ENCODE results near the gene GBX2. TPM values are rescaled to one million over a fixed set of nuclear protein-coding genes. Genes with fewer than 3 reads are reported as not detected.

Gene GBX2
- total RNA-seq, 1 donor from 2014 or later = not detected

DNA sequence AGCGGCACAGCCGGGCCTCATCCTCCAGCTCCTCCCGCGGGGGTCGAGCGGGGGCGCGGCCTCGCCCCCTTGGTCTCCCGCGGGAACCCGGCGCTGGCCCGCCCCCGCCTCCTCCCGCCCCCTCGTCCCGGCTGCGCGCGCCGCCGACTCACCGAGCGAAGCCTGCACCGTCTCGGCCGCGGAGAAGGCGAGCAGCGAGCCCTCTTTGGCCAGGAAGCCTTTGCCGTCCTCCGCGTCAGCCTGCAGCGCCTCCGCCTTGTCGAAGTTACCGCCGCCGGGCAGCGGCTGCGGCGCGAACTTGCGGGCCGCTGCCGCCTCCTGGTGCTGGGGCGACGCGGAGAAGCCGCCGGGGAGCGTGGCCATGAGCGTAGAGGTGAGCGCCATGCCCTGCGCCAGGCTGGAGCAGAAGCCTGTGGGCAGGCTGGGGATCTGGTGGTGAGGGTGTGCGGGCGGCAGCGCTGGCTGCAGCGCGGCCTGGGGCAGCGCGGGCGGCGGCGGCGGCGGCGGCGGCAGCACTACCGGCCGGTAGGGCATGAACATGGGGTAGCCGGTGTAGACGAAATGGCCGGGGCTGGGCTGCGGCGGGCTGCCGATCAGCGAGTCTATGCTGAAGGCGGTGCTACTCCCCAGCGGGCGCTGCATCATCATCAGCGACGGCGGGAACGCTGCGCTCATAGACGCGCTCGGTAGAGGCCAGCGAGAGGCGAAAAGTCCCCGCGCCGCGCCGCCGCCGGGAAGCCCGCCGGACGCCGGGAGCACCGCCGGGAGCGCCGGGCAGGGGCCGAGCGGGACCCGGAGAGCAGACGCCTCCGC, 683 bp downstream of the GBX2 start:
- no peak for DNase-seq (ENCODE audit: low spot score)

DNA sequence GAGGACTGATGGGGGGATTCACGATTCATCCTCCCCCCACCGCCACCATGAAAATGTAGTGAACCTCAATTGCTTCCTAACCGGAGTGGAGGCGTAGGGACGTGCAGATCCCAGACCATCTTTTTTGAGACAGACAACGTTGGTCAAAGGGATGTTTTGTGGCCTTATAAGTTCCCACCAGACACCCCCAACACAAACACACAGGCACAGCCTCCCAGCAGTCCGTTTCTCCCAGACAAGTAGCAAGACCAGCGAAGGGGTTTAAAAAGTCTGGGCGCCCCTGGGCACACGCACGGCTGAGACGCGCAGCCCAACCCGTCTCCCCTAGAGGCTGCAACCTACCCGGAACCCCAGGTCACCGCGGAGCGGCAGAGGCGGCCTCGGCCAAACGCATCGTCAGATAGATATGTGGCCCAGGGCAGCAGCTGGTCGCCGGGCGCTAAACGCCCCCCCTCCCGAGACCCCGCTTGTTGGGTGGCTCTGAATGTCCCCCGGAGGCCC, 1.3 kb downstream of the GBX2 start:
- no peak for DNase-seq (ENCODE audit: low spot score)

DNA sequence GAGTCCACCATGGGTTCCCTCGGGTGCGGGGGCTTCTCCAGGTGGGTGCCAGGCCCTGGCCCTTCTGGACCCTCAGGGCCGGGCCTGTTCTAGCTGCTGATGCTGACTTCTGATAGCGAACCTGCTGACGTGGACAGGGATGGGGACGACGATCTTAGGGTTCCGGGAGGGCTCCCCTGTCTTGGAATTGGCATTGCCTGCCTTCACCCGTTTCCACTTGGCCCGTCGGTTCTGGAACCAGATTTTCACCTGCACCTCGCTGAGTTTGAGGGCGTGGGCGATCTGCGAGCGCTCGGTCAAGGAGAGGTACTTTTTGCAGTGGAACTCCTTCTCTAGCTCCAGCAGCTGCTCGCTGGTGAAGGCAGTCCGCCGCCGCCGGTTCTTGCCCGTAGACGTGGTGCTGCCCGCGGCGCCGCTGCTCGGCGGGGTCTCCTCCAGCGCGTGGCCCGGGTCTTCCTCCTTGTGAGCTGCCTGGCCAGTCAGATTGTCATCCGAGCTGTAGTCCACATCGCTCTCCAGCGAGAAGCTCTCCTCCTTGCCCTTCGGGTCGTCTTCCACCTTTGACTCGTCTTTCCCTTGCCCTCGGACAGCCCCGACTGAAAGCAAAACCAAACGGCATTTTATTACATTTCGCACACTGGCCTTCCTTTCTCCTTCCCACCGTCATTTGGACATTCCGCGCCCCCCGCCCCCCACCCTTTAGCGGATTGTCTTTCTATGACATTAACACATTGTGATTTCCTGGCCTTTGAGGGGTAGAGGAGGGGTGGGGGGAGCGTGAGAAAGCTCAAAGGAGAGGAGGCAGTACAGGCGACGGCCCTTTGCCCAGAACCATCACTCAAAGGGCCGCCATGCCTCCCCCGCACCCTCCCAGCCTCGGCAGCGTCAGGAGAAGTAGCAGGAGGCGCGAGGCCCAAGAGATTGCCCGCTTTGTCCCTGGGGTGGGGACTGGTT, 2.1 kb downstream of the GBX2 start:
- DNase-seq (ENCODE audit: low spot score) = no peak

DNA sequence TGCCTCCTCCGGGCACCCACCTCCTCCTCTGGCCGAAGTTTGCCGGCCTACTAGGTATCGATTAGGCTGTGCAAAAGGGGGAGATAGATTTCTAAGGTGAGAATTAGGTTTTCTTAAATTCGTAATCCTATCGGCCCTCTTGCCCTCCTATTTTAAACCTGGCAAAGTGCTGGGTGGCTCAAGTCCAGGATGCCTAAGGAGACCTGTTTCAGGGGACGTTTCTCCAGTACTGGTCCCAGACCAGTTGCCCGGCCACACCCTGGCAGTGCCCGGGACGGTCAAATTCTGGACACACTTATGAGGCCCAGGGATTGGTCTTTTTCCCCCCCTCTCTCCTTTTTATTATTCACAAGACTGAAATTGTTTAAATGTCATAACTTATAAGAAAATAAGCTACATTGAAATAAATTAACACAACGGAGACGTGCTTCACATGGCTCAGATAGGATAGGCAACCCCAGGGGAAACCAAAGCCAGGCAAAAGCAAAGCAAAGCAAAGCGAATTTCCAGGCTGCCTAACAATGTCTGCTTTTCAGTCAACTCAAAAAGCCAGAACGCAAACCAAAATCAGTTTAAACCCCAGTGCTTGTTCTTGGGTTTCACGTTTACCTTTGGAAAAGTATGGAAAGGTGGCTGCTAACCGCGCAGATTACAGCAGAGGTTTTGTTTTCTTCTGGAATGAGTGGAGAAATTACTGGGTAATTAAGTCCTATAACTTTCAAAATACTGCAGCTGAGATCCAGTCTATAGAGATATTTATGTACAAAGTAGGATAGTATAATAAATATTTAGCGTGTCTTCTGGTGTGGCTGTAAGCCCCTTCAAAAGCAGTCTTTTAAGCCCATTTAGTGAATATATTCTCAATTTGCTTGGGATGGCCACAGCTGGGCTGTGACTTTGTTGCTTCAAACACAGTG, 3.0 kb downstream of the GBX2 start:
- DNase-seq (ENCODE audit: low spot score) = no peak

DNA sequence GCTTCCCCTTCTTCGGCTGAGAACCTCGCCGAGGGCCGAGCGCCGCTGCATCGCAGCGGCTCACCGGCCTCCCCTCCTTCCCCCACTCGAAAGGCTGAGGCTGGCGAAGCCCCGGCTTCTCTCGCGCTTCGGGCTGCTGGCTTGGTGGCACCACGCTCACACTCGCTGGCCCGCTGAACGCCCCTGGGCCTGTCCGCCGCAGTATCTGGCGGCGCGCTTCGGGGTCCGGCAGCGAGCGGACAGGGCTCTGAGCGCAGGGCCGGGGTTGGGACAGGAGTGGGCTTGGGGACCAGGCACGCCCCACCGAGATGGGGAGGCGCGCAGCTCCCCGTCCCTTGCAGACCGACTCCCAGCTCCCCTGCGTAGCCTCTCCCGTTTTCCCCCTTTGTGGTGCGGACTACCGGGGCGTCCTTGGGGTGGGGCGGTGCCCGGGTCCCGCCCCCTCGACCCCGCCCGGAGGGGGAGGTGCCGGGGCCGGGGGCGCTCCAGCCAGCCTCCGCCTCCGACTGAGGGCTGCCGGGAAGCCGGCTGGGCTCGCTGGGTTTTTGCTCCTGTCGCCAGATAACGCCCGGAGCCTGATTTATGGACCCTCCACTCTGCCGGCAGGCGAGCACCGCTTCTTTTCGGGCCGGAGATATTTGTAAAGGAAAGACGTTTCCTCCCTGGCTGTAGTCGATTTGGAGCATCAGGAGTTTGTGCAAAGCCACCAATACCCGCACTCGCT, 3.8 kb downstream of the GBX2 start:
- peak; percentile 37 for DNase-seq (ENCODE audit: low spot score)

DNA sequence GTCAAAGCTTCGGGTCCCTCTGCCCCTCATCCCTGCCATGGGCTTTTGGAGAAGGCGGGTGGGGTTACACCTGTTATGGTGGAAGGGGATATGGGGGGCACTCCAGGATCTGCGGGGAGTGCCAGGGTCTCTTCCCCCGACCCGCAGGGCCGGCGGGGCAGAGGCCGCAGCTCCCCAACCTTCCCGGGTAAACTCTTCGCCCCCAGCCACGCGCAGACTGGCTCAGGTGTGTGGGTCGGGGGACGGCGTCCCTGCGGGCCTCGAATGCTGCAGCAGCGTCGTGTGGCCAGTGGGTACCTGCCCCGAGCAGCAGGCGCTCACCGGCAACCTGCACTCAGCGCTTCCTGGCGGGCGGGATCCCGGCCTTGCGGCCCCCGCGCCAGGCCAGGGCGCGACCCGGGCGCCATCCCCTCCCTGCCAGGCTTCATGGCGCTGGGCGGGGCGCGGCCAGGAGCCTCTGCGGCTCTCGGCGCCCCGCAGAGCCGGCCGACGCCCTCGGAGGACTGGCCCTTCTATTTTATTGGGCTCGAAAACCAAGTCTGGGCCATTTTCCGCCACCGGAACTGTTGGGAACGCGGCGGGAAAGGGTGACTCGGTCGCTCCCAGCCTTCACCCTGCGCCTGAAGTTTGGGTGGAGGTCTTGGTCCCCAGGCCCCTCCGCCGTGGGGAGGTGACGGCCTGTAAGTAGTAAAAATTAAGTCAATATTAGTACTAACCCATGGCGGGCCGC, 4.5 kb downstream of the GBX2 start:
- no peak for DNase-seq (ENCODE audit: low spot score)

DNA sequence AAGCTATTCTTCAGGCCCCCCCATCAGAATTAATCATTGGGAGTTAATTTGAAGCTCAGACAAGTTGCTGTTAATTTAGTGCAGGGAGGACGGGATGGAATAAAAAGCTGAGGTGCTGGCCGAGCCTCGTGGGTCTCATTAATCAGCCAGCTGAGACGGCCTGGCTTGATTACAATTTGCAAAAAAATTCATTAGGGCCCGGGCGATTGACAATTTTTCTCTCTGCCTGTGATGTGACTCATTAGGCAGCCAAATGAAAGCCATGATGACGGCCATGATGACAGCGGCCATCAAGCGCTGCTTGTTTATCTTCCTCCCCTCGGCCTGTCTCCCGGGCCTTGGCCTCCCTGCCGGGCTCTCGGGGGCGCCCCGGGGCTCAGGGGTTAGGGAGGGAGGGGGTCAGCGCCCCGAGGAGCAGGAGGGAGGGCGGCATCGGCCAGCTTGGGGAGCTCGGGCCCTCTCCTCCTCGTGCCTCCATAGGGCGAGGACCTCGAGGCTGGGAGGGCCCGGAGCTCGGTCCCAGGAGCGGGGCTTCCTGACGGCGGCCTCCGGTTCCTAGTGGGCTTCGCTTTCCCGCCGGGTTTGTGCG, 5.2 kb downstream of the GBX2 start:
- DNase-seq (ENCODE audit: low spot score) = no peak

DNA sequence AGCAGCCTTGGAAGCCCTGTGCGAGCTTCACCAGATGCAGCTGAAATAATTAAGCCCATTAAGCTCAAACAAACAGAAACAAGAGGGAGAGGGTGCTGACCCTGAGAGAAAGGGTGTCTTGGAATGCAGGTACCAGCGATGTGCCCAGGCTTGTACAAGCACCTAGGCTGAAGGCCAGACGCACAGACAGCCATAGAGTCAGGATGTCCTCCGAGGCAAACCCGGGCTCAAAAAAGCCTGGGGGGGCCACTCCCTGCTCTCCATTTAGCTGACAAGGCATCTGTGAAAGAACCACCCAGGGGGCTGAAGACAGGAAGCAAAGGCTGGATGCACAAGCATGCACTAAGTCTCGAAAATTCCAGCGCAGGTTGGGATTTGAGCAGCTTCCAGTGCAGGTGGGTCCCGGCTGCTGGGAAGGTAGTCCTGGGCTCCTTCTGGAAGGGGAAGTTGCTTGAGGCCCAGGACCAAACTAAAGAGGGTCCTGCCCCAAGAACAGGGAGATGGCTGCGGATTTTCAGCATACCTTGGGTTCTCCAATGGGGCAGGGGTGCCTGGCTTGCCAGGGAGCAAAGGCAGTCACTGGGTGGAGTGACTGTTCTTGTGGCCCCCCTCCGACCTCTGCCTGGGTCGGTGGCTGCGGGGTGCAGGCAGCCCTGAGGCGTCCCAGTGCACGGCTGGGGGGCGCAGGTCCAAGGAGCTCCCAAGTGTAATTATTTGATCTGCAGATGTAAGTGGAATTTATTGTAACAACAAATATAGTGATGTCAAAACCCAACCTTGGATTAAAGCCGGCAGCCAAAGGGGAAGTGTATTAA, 5.9 kb downstream of the GBX2 start:
- DNase-seq (ENCODE audit: low spot score) = no peak

DNA sequence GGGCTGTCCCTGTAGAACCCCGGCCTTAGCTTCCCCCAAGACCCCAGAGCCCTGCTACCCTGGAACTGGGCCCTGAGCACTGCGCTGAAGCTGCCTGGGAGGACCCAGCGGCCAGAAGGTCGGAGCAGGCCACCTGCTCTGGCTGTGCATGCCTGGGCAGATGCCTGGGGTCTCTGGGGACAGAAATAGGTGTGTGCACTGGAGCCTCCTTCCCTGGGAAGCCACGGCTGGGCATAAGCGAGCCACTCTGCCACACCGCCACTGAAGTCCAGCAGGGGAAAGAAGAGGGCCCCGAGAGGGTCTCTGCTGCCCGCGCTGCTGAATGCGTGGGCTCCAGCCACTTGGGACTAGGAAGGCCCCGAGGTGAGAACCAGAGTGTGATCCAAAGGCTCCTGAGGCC, 6.7 kb downstream of the GBX2 start:
- DNase-seq (ENCODE audit: low spot score) = no peak

DNA sequence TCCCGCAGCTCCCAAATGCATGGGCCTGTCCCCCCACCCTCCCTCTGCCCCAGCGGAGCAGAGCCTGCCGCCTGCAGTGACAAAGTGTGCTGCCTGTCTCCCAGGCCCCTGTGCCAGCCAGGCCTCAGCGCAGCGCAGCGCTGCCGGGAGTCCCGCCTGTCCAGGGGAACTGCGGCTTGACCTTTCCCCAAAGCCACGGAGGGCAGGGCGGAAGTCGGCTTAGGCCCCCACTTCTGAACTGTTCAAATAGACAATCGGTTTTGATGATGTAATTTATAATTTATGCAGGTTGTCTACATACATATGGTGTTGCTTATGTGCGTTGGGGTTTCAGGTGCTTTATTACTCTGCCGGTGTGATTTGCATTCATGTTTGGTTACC, 7.1 kb downstream of the GBX2 start:
- no peak for DNase-seq (ENCODE audit: low spot score)

DNA sequence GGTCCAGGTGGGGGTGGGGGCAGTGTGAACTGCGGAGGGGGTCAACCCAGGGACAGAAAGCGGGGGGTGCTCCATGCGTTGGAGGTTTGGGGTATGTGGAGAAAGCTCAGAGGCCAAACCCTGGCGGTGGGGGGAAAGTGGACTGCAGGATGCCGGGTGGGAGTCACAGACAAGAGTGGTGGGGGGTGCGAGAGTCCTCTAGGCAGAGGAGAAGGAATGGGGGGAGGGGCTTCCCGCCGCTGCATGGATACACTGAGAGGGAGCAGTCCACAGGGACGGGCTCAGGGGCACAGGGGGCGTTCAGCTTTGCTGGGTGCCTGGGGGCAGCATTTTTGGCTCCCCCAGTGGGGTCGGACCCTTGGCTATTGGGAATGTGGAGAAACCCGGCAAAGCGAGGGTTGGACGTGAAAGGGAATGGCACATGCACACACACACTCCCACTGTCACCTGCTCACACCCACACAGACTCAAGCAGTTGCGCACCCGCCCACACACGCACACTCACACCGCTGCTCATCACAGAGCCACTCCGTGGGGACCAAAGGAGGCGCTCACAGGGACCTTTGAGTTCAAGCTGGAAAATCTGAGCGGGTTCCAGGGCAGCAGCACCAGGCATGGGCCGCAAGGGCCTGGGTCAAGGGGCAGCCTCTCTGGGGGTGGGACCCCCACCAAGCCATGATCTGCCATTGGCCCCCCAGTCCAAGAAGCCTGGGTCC, 7.7 kb downstream of the GBX2 start:
- no peak for DNase-seq (ENCODE audit: low spot score)

DNA sequence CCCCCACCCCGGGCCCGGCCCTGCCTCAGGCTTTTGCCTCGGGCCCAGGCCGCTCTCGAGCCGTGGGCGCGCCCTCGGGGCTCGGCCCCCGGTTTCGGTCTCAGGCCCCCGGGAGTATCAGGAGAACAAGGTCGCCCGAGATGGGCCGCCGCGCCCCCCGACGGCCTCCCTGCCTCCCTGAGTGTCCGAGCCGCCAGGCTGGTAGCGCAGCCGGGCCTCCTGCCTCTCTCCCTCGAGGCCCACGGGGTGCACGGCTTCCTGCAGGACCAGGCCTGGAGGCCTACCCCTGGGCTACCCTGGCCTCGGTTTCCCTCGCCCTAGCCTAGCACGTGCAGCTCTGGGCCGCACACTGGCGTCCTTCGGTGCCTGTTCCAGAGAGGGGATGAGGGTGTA, 8.4 kb downstream of the GBX2 start:
- DNase-seq (ENCODE audit: low spot score) = no peak

DNA sequence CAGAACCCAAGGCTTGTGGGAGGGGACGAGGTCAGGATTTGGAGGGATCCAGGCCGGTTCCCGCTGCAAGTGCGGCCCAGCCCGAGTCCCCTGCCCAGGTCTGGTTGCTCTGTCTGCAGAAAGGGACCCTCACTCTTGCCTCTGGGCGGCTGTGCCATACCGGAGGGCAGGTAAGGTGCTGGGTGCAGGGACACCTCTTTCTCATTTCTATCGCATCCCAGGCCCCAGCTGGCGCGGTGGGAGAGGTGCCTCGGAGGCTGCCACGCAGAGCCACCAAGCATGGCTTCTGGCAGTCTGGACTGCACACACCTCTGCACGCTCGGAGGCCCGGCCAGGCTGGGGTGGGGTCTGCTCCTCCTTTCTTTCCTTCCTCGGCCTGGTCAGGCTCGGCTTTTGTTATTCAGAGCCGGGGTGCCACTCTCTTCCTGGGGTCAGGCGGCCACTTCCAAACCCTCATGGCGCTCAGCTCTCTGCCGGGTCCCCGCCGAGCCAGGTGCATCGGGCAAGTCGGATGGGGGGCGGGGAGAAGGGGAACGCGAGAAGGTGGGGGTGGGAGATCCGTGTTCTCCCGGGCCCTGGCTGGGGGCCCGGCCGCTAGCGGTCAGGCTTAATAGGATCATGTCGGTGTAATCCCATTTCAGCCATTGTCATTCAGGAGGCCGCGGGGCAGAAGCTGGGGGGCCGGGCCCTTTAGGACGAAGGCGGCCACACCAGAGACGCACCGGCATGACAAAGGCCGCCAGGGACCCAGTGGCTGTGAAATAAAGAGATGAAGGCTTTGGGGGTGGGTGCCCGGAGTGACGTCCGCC, 9.0 kb downstream of the GBX2 start:
- DNase-seq (ENCODE audit: low spot score) = no peak

DNA sequence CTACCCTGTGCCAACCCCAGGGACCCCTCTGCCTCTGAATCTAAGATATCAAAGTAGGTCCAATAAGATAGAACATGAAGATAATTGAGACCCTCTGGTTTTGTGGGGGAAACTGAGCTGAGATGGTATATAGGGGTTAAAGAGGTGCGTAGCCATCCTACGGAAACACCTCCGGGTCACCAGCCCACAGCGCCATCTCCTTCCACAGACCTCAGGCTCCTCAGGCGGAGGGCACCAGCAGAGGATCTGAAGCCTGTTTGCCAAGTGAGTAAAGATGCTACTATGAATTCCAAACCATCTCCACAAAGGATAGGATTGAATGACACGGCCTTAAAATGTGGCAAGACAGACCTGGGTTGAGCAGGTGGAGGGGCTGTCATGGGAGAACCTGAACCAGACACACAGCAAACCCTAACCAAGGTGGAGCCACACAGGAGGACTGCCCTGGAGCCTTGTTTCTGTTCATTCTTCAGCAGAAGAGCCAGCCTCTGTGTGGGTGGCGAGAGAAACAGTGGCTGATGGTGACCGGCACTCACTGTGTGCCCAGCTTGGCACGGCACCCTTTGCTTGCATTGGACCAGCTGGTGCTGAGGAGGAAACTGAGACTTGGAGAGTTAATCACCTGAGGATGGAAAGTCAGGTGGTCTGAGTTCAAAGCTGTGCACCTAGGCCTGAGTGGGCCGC, 10.2 kb downstream of the GBX2 start:
- DNase-seq (ENCODE audit: low spot score) = no peak

DNA sequence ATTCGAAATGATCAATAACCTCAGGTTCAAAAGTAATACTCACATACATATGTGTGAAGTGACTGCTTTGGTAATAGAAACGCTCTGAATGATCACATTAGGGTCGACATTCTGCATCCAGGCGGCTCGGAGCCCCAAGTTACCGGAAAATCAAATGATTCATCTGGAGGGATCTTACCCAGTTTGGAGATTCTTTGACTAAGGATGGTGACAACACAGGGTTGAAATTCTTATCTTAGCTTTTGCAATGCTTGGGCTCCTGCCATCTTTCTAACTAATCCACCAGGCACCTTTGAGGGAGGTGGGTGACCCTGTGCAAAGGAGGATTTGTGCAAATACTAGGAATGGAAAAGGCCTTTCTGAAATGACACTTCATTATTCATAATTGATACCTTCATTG, 10.8 kb downstream of the GBX2 start:
- no peak for DNase-seq (ENCODE audit: low spot score)

DNA sequence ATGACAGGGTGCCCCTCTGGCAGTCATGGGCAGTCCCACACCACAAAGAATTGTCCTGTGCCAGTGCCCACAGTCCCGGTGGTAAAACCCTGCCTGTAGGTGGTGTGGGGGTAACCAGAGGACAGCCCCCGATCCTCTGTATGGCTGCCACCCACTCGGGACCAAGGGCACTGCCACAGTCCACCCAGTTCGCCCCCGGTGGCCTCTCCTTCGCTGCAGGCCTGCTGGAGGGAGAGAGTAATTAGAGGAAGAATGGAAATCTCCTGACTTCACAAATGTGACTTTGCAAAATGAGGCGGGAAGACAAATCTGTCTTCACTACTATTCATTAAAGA, 11.4 kb downstream of the GBX2 start:
- no peak for DNase-seq (ENCODE audit: low spot score)

Measured in ureter (tissue), 1 donor.